IMR-90 (cell line): ENCODE data around the gene SGPL1.

ENCODE experiments used
- CEBPB ChIP-seq: IDR thresholded peaks from 2 replicates; pipeline ENCODE4 v1.6.1; 2012; ENCODE audit warnings: low read depth, low read length, improper control_type of control experiment
- MAFK ChIP-seq: IDR thresholded peaks from 2 replicates; pipeline ENCODE4 v1.6.1; 2012; ENCODE audit warnings: low read depth, low read length, improper control_type of control experiment
- MAZ ChIP-seq: IDR thresholded peaks from 2 replicates; pipeline ENCODE4 v1.6.1; 2012; ENCODE audit warnings: low read depth, mild to moderate bottlenecking, low read length, improper control_type of control experiment, moderate library complexity, borderline replicate concordance
- POLR2A ChIP-seq: IDR thresholded peaks from 2 replicates; pipeline ENCODE4 v1.6.1; 2012; ENCODE audit warnings: mild to moderate bottlenecking, low read depth, low read length
- RAD21 ChIP-seq: IDR thresholded peaks from 2 replicates; pipeline ENCODE4 v1.6.1; 2012; ENCODE audit warnings: low read length, improper control_type of control experiment
- RCOR1 ChIP-seq: IDR thresholded peaks from 2 replicates; pipeline ENCODE4 v1.6.1; 2012; ENCODE audit warnings: mild to moderate bottlenecking, low read length, improper control_type of control experiment; ENCODE audit not compliant: insufficient replicate concordance
- RFX5 ChIP-seq: IDR thresholded peaks from 2 replicates; pipeline ENCODE4 v1.8.0; 2012; ENCODE audit warnings: low read depth, mild to moderate bottlenecking, low read length, moderate library complexity
- SMC3 ChIP-seq: fragments of 150-350 bp; IDR thresholded peaks from 2 replicates; pipeline ENCODE4 v1.6.1; 2016; ENCODE audit warnings: low read depth, mild to moderate bottlenecking, antibody characterized with exemption, low read length, moderate library complexity
- TF ChIP-seq, protein P1 (sequence below): conservative IDR thresholded peaks from 2 replicates; pipeline ENCODE4 v1.5.1; 2012; ENCODE audit warnings: mild to moderate bottlenecking, low read depth, low read length, improper control_type of control experiment
- TF ChIP-seq, protein P2 (sequence below): fragments of 150-350 bp; IDR thresholded peaks from 2 replicates; pipeline ENCODE4 v1.6.1; 2017; ENCODE audit warnings: mild to moderate bottlenecking, antibody characterized with exemption, low read length, low read depth

DNA sequence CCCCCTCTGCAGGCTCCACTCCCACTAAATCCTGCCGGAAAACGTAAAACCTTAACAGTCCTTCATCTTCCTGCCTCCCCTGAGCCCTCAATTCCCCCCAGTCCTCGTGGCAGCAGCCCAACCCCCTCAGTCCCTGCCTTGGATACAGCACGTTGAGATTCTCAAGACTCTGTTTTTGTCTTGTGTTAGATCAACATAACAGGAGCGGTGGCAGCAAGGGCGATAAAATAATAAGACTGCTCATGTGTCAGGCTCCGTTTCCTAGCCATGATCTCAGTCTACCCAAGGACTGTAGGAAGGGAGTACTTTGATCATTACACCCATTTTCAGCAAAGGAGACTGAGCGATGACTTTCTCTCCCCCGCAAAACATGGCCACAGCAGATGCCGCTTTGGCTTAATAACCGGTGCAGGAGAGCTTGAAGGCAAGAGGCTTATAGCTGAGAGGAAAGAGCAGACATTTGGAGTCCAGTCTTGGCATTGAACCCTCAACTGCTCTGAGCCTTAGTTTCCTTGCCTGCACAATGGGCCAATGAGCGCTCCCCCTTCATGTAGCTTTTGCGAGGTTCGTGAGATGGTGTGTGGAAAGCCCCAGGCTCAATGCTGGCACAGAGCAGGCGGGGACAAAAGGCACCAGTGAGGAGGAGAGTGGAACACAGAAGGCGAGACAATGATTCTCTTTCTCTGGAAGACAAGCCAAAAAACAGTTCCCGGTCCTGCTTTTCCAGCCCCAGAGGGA, 114.7 kb downstream of the SGPL1 start:
- TF ChIP-seq, protein P1, sequence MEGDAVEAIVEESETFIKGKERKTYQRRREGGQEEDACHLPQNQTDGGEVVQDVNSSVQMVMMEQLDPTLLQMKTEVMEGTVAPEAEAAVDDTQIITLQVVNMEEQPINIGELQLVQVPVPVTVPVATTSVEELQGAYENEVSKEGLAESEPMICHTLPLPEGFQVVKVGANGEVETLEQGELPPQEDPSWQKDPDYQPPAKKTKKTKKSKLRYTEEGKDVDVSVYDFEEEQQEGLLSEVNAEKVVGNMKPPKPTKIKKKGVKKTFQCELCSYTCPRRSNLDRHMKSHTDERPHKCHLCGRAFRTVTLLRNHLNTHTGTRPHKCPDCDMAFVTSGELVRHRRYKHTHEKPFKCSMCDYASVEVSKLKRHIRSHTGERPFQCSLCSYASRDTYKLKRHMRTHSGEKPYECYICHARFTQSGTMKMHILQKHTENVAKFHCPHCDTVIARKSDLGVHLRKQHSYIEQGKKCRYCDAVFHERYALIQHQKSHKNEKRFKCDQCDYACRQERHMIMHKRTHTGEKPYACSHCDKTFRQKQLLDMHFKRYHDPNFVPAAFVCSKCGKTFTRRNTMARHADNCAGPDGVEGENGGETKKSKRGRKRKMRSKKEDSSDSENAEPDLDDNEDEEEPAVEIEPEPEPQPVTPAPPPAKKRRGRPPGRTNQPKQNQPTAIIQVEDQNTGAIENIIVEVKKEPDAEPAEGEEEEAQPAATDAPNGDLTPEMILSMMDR = no peak
- TF ChIP-seq POLR2A (no peak), RFX5 (no peak), RAD21 (no peak), CEBPB (no peak), MAFK (no peak), RCOR1 (no peak), SMC3 (no peak), MAZ (no peak)
- TF ChIP-seq, protein P2, sequence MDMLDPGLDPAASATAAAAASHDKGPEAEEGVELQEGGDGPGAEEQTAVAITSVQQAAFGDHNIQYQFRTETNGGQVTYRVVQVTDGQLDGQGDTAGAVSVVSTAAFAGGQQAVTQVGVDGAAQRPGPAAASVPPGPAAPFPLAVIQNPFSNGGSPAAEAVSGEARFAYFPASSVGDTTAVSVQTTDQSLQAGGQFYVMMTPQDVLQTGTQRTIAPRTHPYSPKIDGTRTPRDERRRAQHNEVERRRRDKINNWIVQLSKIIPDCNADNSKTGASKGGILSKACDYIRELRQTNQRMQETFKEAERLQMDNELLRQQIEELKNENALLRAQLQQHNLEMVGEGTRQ = no peak
